Sciatic nerve (tissue), 2 donors: Measurements from ENCODE around the gene ISOC1. TPM values are rescaled to one million over a fixed set of nuclear protein-coding genes. Genes with fewer than 3 reads are reported as not detected.

Source experiments
- ATAC-seq: fragments of 200-7000 bp; cut with Tn5 transposase; one replicate; pipeline ENCODE4 v1.9.1; 2020; ENCODE audit warnings: mild to moderate bottlenecking, moderate library complexity
- DNase-seq: peaks from one replicate; pipeline ENCODE4 v3.0.0-alpha.2; 2020; ENCODE audit warnings: low spot score
- intact Hi-C: fragments of 100-400 bp; cut with DNase I; formaldehyde crosslinking; loops from one replicate; pipeline ENCODE4 v1.14.2; 2022
- microRNA-seq: library from miRNA; unstranded; fragments of <30 nt; microRNA quantifications from one replicate; pipeline ENCODE4 v1.2.0, GENCODE V29; 2020
- total RNA-seq: library from RNA; stranded (reverse); fragmentation: NEBNext Ultra II Directional; extraction: Animal tissue kit (Norgen Biotek cat#: 25700); gene quantifications from one replicate; pipeline ENCODE4 v1.2.1, GENCODE V29; 2021
- donor health status: DM: no; HTN: no; CAD: no.
- donor health status: DM: no; HTN: no; CAD: no.

Gene ISOC1
- total RNA-seq, 1 donor from 2014 or later: 20.1 TPM

DNA sequence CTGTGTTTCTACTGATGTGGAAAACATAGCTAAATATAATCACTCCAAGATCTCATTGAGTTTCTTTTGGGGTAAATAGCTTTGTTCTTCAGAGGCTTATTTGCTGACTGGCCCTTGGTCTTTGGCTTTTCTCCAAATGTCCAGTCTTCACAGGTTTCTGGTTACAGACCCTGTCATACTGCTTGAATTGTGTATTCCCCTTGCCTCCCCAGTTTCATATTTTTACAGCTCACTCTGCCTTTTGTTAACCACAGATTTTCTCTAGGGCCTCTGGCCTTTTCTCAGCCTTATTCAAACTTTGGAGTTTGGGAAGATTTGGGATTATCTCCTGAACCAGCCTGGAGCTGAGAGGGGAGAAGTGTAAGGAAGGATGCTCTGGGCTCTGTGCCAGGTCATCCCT lies 23.9 kb downstream of the ISOC1 start:
- ATAC-seq: no peak
- intact Hi-C loops: no loop called here
- no peak for DNase-seq

DNA sequence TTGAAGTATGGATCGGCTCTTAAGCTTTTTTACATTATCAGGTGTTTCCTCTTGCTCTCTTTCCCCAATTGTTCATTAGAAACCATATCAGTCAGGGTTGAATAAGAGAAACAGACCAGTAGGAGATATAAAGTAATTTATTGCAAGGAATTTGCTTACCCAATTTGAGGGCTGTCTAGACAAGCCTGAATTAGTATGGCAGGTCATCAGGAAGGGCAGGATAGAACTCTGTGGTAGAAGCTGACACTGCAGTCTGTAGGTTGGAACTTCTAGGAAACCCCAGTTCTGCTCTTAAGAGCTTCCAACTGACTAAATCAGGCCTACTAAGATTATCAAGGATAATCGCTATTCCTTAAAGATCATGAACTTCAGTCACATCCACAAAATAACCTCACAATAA lies 24.3 kb downstream of the ISOC1 start:
- DNase-seq: no peak
- ATAC-seq: no peak
- intact Hi-C loops: no loop called here

DNA sequence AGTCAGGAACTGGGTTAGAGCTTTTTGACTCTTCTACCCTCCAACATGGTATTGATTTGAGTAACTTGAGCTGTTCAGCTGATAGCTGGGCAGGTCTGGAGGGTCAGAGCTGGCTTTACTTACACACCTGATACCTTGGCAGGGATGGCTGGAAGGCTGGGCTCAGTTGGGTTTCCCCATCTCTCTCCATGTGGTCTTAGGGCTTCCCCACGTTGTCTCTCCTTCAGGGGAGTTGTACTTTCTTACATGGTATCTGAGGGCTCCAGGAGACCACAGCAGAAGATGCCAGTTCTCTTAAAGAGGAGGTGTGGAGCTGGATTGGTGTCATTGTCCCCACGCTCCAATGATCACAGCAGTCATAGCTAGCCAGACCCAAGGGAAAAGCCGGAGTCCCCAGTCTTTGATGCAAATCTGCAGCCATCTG lies 25.6 kb downstream of the ISOC1 start:
- ATAC-seq (no peak), DNase-seq (no peak)
- intact Hi-C loops: no loop called here

DNA sequence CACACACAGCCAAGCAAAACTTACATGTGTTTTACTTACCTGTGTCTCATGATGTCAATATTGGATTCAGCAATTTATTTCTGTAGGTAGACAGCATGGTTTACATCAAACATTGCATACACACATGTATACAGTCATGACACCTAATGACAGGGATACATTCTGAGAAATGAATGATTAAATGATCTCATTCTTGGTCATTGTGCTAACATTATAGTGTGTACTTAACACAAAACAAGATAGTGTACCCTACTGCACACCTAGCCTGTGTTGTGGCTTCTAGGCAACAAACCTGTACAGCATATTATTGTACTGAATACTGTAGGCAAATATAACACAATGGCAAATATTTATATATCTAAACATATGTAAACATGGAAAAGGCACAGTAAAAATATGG lies 28.0 kb downstream of the ISOC1 start:
- DNase-seq (no peak), ATAC-seq (no peak)
- intact Hi-C loops: no loop called here

DNA sequence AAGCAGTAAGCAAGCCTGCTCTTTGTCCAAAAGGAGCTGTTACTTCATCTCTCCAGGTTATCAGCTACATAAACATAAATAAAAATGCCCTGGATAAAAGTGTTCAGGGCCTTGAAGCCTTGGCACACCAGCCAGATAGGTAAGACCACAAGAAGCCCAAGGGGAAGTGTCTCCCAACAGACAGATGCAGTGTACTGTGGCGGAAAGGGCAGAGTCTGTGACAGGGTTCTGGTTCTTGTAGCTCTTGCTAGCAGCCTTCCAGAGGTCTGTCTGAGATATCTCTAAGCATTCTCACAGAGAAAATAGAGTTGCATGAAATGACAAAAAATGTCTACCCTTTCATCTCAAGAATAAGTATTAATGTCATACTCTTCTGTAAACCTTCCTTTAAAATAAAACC lies 30.1 kb downstream of the ISOC1 start:
- ATAC-seq: no peak
- intact Hi-C loops: no loop called here
- DNase-seq: no peak

DNA sequence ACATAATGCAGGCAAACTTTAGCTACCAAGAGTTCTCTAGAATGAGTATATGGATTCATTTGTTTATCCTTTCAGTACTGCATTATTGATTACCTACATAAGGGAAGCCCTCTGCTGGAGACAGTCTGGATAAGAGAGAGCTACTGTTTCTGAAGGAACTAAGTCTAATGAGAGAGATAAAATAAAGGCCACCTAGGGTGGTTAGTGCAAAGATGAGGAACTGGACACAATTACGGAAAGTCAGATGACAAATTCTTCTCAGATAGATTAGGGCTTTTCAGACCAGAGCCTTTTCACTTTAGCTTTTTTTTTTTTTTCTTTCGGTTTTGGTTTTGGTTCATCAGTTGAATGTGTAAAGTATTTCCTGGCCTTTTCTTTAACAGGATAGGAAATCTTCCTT lies 31.3 kb downstream of the ISOC1 start:
- ATAC-seq (no peak), DNase-seq (no peak)
- intact Hi-C loops: no loop called here

DNA sequence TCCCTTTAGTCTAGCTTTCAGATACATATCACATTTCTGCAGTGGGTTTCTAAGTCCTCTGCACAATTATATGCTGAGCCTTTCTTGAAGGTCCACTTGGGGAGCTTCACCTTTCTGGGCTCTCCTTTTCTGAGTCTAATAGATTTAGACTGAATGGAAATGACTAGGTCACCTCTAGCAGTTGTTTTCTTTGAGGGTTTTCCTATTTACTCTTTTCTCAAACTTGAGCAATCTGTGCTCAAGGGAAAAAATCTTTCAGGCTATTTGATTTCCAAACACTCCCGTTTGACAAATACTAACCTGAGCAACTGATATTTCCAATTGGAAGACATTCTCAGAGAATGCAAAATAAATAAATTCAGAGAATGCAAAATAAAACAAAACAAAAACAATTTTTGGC lies 39.0 kb downstream of the ISOC1 start:
- DNase-seq (no peak), ATAC-seq (no peak)
- intact Hi-C loops: no loop called here

DNA sequence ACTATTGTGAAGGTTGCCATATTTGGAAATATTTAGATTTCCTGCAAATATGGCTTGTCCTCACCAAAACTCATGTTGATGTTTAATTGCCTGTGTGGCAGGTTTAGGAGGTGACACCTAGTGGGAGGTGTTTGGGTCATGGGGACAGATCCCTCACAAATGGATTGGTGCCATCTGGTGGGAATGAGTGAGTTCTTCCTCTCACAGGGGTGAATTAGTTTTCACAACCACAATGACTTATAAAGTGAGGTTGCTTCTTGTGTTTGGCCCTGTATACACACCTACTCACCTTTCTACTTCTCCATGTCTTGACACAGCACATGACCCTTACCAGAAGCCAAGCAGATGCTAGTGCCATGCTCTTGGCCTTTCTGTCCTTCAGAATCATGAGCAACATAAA lies 41.1 kb downstream of the ISOC1 start:
- ATAC-seq (no peak), DNase-seq (no peak)
- intact Hi-C loops: no loop called here

DNA sequence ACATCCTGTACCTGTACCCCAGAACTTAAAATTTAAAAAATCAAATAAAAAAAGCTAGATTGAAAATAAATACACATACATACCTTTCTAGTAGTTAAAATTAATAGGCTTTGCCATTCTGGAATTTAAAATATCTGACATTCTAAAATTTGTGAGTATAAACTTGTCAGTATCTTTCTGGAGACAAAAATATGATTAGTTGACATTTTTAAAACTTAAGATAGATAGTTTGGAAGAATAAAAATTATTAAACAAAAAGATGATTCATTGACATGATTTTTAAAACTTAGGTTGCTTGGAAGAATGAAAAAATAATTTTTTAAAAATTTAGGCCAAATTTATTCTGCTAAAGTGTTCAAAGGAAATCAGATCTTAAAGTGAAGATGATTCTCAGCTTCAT lies 43.1 kb downstream of the ISOC1 start:
- intact Hi-C loops: no loop called here
- ATAC-seq: no peak
- no peak for DNase-seq

DNA sequence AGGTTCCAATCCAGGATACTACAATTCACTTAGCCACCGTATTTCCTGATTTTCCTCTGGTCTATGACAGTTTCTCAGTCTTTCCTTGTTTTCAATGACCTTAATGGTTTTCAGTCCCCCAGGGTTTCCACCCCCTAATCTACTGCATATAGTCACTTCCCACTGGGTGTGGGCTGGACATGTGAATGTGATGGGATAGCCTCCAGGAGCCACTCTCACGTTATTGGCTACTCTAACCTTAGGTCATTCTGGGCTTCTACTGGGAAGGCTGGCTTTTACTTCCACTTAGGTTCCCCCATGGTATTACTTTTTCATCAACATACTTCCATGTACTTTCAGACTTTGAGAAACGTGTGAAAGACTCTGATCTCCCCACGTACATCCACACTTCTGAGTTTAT lies 46.5 kb downstream of the ISOC1 start:
- DNase-seq: no peak
- intact Hi-C loops: no loop called here
- no peak for ATAC-seq

DNA sequence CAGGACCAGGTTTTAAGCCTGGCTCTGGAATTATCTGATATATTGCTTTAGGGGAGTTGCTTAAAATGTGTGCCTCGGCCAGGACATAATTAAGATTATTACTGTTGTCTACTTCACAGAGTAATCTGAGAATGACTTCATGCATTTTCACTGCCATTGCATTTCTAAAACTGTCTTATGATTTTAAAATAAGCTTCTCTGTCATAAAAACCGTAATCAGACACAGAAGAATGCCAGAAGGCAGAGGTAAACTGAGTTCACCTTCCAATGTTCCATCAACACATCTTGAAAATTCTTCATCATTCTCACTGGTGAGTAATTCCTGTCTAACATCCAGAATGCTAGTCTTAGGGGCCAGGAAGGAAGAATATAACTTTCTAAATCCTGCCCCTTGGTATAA lies 47.1 kb downstream of the ISOC1 start:
- intact Hi-C loops: no loop called here
- no peak for DNase-seq
- no peak for ATAC-seq

DNA sequence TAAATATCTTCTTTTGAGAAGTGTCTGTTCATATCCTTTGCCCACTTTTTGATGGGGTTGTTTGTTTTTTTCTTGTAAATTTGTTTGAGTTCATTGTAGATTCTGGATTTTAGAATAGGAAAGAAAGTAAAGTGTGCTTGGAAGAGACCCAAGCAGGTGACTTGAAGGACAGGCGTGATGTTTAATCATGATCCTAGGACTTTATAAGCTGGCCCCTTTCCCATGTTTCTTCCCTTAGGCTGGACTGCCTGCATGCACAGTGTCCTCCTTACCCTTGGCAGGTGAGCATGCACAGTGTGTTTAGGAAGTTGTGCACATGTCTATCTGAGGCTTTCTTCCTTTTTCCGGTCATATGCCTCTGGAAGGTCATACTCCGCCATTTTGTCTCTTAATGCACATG lies 61.3 kb downstream of the ISOC1 start:
- ATAC-seq (no peak), DNase-seq (no peak)
- intact Hi-C loops: no loop called here

DNA sequence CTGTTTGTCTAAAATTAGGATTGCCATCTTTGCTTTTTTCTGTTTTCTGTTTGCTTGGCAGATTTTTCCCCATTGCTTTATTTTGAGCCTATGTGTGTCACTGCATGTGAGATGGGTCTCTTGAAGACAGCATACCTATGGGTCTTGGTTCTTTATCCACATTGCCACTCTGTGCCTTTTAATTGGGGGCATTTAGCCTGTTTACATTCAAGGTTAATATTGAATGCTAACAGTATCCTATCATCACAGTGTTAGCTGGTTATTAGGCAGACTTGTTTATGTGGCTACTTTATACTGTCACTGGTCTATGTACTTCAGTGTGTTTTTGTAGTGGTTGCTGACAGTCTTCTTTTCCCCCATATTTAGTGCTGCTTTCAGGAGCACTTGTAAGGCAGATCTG lies 67.3 kb downstream of the ISOC1 start:
- ATAC-seq (no peak), DNase-seq (no peak)
- intact Hi-C loops: no loop called here

Small RNA genes within 50 kb of the gene (microRNA-seq; reads per million reads assigned to microRNA genes)
- gene MIR4633: not detected

Other genes with a start within 250 kb of the ISOC1 start
- 57.2 TPM for gene SLC27A6, start 129.3 kb upstream of the ISOC1 start, total RNA-seq